SK-N-MC (cell line): ENCODE measurements around the gene STPG1.

Source experiments
- EZH2 ChIP-seq: fragments of 200-600 bp; sonication (generic); IDR thresholded peaks from one replicate; pipeline ENCODE4 v1.6.1; 2017; ENCODE audit warnings: antibody characterized with exemption
- FOXP2 ChIP-seq: optimal IDR thresholded peaks from 2 replicates; pipeline ENCODE3; 2011; ENCODE audit warnings: mild to moderate bottlenecking, moderate library complexity; ENCODE audit not compliant: insufficient read depth; ENCODE audit errors: extremely low read length, control extremely low read depth
- POLR2AphosphoS5 ChIP-seq: IDR thresholded peaks from 2 replicates; pipeline ENCODE4 v1.6.1; 2012; ENCODE audit warnings: mild to moderate bottlenecking, low read depth, low read length, borderline replicate concordance

- TF ChIP-seq POLR2AphosphoS5 (no peak), EZH2 (no peak), FOXP2 (no peak)
These were observed 31.4 kb downstream of the STPG1 start for GRCh38 chr1:24382165-24382577.
